ENCODE data around the gene NRF1.

Gene NRF1

DNA sequence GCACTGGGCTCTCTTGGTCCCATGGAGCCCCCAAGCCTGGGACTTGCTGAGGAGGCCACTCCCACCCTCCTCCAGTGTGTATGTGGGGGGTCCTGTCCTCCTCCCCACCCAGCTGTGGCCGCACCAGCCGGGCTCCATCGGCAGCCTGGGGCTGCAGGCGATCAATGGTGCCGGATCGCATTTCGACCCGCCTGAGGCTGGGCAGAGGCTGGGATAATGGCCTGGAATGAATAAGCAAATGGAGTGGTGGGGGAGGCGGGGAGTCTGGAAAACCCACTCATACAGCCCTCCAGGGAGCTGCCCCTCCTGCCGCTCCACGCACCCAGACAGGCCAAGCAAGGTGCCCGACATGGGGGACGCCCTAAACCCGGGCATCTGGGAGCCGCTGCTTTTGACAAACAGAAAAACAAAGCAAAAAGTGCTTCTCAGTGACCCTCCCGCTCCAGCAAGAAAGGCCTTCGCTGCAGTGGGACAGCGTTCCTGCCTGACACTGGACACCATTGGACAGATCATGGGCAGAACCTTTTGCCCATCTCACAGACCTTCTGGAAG, 160.5 kb downstream of the NRF1 start:
- DNase-seq (ENCODE audit: extremely low read depth, low read depth): no peak
- H3K4me3 ChIP-seq (replicated peaks; ENCODE audit: low read depth, low read length): no peak overlapping the region
- TF ChIP-seq, protein P1, sequence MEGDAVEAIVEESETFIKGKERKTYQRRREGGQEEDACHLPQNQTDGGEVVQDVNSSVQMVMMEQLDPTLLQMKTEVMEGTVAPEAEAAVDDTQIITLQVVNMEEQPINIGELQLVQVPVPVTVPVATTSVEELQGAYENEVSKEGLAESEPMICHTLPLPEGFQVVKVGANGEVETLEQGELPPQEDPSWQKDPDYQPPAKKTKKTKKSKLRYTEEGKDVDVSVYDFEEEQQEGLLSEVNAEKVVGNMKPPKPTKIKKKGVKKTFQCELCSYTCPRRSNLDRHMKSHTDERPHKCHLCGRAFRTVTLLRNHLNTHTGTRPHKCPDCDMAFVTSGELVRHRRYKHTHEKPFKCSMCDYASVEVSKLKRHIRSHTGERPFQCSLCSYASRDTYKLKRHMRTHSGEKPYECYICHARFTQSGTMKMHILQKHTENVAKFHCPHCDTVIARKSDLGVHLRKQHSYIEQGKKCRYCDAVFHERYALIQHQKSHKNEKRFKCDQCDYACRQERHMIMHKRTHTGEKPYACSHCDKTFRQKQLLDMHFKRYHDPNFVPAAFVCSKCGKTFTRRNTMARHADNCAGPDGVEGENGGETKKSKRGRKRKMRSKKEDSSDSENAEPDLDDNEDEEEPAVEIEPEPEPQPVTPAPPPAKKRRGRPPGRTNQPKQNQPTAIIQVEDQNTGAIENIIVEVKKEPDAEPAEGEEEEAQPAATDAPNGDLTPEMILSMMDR (IDR thresholded peaks at IDR 0.05; ENCODE audit: low read depth, low read length, missing control alignments): no peak

- DNase-seq (ENCODE audit: extremely low read depth, low read depth): no peak
- TF ChIP-seq, protein P1 (IDR thresholded peaks at IDR 0.05; ENCODE audit: low read depth, low read length, missing control alignments): no peak
- no peak overlapping the region for H3K4me3 ChIP-seq (replicated peaks; ENCODE audit: low read depth, low read length)
These were observed 161.2 kb downstream of the NRF1 start for GRCh38 chr7:129772646-129773280.

- DNase-seq (ENCODE audit: extremely low read depth, low read depth): no peak
- H3K4me3 ChIP-seq (replicated peaks; ENCODE audit: low read depth, low read length): no peak overlapping the region
- TF ChIP-seq, protein P1 (IDR thresholded peaks at IDR 0.05; ENCODE audit: low read depth, low read length, missing control alignments): no peak
These were observed 161.8 kb downstream of the NRF1 start for GRCh38 chr7:129773328-129773731.

GRCh38 chr7:129773871-129774270, 162.4 kb downstream of the NRF1 start:
- no peak overlapping the region for H3K4me3 ChIP-seq (replicated peaks; ENCODE audit: low read depth, low read length)

GRCh38 chr7:129774359-129774758, 162.8 kb downstream of the NRF1 start:
- no peak for DNase-seq (ENCODE audit: extremely low read depth, low read depth)

More at GRCh38 chr7:129773871-129774270, 162.4 kb downstream of the NRF1 start:
- TF ChIP-seq, protein P1 (IDR thresholded peaks at IDR 0.05; ENCODE audit: low read depth, low read length, missing control alignments): no peak
- DNase-seq (ENCODE audit: extremely low read depth, low read depth): no peak

GRCh38 chr7:129774871-129775694, 163.6 kb downstream of the NRF1 start:
- TF ChIP-seq, protein P1 (IDR thresholded peaks at IDR 0.05; ENCODE audit: low read depth, low read length, missing control alignments): no peak
- no peak overlapping the region for H3K4me3 ChIP-seq (replicated peaks; ENCODE audit: low read depth, low read length)
- no peak for DNase-seq (ENCODE audit: extremely low read depth, low read depth)

More at GRCh38 chr7:129774359-129774758, 162.8 kb downstream of the NRF1 start:
- TF ChIP-seq, protein P1 (IDR thresholded peaks at IDR 0.05; ENCODE audit: low read depth, low read length, missing control alignments): no peak
- H3K4me3 ChIP-seq (replicated peaks; ENCODE audit: low read depth, low read length): no peak overlapping the region
